GM12891 (cell line): Measurements from ENCODE around the gene CACNA2D2.

Experiments used
- PAX5 ChIP-seq: IDR thresholded peaks from 2 replicates; pipeline ENCODE4 v1.6.1; 2011; ENCODE audit warnings: low read length, moderate library complexity, mild to moderate bottlenecking; ENCODE audit not compliant: insufficient read depth, severe bottlenecking
- POLR2A ChIP-seq: IDR thresholded peaks from 2 replicates; pipeline ENCODE4 v1.6.1; 2011; ENCODE audit warnings: low read depth, low read length, control low read depth
- POLR2AphosphoS5 ChIP-seq: IDR thresholded peaks from 2 replicates; pipeline ENCODE4 v1.6.1; 2011; ENCODE audit warnings: low read depth, low read length, control low read depth
- POU2F2 ChIP-seq: IDR thresholded peaks from 2 replicates; pipeline ENCODE4 v1.6.1; 2011; ENCODE audit warnings: low read depth, mild to moderate bottlenecking, control low read depth, low read length, moderate library complexity
- SPI1 ChIP-seq: IDR thresholded peaks from 2 replicates; pipeline ENCODE4 v1.6.1; 2011; ENCODE audit warnings: low read depth, low read length, control low read depth
- TAF1 ChIP-seq: IDR thresholded peaks from 2 replicates; pipeline ENCODE4 v1.6.1; 2011; ENCODE audit warnings: low read depth, low read length, control low read depth

DNA sequence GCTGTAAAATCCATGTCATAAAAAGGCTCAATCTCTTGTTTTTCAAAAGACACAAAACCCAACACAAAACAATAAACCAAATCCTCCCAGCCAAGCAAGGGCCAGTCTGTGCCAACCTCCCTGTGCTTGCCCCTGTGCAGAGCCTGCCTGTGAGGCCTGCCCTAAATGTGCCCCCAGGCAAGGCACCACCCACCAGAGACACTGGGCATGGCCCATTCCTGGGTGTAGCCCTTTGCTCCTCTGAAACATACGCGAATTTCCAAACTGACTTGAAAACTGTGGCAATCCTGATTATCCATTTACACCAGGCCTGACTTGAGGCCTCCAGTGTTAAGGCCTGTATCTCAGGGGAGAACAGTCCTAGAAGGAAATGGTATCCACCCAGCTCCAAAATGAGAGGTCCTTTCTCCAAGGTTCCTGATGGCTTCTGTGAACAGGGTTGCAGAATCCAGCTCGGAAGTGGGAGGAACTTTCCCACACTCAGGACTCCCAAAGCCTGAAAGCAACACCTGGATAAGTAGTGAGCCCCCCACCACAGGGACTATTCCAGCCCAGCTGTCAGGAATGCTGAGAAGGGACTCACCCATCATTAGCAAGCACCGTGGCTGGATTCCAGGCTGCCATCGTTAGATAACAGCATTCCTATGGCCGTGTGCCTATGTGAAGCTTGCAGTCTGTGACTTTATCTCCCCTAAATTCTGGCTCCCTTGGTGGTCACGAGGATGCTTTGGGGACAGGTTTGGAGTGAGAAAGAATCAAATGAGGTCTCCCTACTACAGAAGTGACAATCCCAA, 61.8 kb downstream of the CACNA2D2 start:
- TF ChIP-seq POLR2AphosphoS5 = no peak
- TF ChIP-seq TAF1 = no peak
- TF ChIP-seq POU2F2 = no peak
- no peak for TF ChIP-seq POLR2A
- TF ChIP-seq SPI1 = no peak
- TF ChIP-seq PAX5 = no peak
